ENCODE results near the gene PTBP3.

Gene PTBP3

DNA sequence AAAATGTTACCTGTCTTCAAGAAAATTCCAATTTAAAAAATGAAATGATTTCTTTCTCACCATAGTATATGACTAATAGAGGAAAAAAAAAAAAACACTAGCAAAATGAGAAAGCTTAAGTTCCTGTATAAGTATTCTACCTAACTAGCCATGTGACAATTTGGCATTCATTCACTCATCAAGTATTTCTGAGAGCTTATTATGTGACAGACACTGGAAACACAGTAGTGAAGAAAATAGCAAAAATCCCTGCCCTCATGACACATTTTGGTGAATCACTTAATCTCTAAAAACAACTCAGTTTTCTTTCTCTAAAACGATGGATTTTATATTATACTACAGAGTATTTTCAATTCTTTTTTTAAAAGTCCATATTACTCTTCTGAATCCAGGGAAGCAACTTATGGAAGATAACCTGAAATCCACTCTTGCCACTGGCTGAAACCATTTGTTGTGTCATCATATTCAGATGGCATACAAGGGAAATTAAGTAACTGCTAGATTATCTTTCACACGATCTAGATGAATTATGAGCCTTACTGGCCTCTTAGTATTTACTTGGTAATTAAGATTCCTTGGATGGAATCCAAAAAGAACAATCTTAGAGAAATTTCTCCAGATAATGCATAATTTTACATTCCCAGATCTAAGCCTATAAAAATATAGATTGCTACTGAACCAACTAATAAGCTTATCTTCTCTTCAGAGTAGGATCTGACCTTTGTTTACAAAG, 5.5 kb downstream of the PTBP3 start:
- Histone ChIP-seq H3K27me3 (ENCODE audit: control insufficient read depth, insufficient read depth, low read length) (no peaks in the 10 kb centered on the region), H3K36me3 (ENCODE audit: control insufficient read depth, insufficient read depth, low read length) (no peaks in the 10 kb centered on the region), H3K4me3 (ENCODE audit: low read length) (no peak overlapping the region), H3K9ac (ENCODE audit: low read length) (no peak overlapping the region), H3K4me1 (ENCODE audit: control insufficient read depth, insufficient read depth, low read length) (peaks cover 4% of the 10 kb centered on the region), H3K27ac (ENCODE audit: low read depth, low read length) (no peak overlapping the region)

DNA sequence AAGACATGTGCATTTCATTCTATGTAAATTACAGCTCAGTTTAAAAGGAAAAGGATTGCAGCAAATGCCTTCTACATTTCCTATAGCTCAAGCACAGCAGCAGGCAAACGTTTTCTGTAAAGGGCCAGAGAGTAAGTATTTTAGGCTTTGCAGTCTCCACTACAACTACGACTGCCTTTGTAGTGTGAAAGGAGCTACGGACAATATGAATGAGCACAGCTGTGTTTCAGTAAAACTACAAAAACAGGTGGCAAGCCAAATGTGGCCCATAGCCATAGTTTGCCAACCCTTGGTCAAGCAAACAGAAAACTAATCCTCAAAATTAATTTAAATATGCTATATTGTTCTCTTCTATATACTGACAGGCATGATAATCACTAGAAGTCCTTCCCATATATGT, 7.2 kb downstream of the PTBP3 start:
- no peaks in the 10 kb centered on the region for H3K36me3 ChIP-seq (ENCODE audit: control insufficient read depth, insufficient read depth, low read length)
- H3K4me3 ChIP-seq (ENCODE audit: low read length): no peak overlapping the region
- H3K9ac ChIP-seq (ENCODE audit: low read length): no peak overlapping the region
- H3K4me1 ChIP-seq (ENCODE audit: control insufficient read depth, insufficient read depth, low read length): no peaks in the 10 kb centered on the region
- no peaks in the 10 kb centered on the region for H3K27me3 ChIP-seq (ENCODE audit: control insufficient read depth, insufficient read depth, low read length)
- H3K27ac ChIP-seq (ENCODE audit: low read depth, low read length): no peak overlapping the region

DNA sequence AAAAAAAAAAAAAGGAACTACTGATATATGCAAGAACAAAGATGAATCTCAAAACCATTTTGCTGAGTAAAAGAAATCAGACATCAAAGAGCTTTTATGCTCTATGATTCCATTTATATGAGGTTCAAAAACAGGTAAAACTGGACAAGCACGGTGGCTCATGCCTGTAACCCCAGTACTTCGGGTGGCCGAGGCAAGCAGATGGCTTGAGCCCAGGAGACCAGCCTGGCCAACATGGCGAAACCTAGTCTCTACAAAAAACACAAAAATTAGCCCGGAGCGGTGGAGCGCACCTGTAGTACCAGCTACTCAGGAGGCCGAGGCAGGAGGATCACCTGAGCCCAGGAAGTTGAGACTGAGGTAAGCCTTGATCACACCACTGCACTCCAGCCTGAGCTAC, 7.8 kb downstream of the PTBP3 start:
- H3K9ac ChIP-seq (ENCODE audit: low read length): no peak overlapping the region
- H3K27me3 ChIP-seq (ENCODE audit: control insufficient read depth, insufficient read depth, low read length): no peaks in the 10 kb centered on the region
- no peaks in the 10 kb centered on the region for H3K4me1 ChIP-seq (ENCODE audit: control insufficient read depth, insufficient read depth, low read length)
- H3K36me3 ChIP-seq (ENCODE audit: control insufficient read depth, insufficient read depth, low read length): no peaks in the 10 kb centered on the region
- H3K4me3 ChIP-seq (ENCODE audit: low read length): no peak overlapping the region
- H3K27ac ChIP-seq (ENCODE audit: low read depth, low read length): no peak overlapping the region

DNA sequence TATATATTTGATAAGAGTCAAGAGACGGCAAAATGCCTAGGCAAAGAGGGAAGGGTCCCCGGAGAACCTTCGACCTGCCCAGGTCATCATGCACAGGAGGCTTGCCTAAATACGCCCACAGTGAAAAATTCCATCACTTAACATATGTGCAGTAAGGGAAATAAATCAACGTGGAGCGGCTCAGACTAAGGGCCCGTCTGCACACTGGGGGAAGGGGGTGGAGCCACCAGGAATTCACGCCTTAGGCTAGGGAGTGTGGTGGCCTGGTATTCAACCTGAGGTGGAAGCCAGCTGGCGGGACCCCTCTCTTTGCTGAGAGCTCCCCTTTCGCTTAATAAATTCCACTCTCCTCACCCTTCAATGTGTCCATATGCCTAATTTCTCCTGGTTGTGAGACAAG, 8.3 kb downstream of the PTBP3 start:
- Histone ChIP-seq H3K9ac (ENCODE audit: low read length) (no peak overlapping the region), H3K36me3 (ENCODE audit: control insufficient read depth, insufficient read depth, low read length) (no peaks in the 10 kb centered on the region), H3K27ac (ENCODE audit: low read depth, low read length) (no peak overlapping the region), H3K27me3 (ENCODE audit: control insufficient read depth, insufficient read depth, low read length) (no peaks in the 10 kb centered on the region), H3K4me1 (ENCODE audit: control insufficient read depth, insufficient read depth, low read length) (no peaks in the 10 kb centered on the region), H3K4me3 (ENCODE audit: low read length) (no peak overlapping the region)

DNA sequence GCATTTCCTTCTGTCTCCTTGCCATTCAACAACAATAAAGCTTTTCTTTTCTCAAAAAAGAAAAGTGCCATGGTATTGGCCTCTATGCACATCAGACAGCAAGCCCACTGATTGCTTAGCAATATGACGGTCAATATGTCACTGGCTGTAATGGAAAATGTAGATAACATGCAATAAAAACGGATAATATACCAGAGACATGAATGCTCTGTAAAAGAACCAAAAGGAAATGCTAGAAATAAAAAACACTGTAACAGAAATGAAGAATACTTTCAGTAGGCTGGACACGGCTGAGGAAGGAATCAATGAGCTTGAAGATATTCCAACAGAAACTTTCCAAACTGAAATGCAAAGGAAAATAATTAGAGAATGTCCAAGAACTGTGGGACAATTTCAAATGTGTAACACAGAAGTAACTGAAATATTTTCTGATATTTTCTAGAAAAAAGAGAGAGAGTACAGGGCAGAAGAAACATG, 10.0 kb downstream of the PTBP3 start:
- H3K4me1 ChIP-seq (ENCODE audit: control insufficient read depth, insufficient read depth, low read length): no peaks in the 10 kb centered on the region
- no peak overlapping the region for H3K27ac ChIP-seq (ENCODE audit: low read depth, low read length)
- H3K9ac ChIP-seq (ENCODE audit: low read length): no peak overlapping the region
- no peaks in the 10 kb centered on the region for H3K27me3 ChIP-seq (ENCODE audit: control insufficient read depth, insufficient read depth, low read length)
- H3K36me3 ChIP-seq (ENCODE audit: control insufficient read depth, insufficient read depth, low read length): no peaks in the 10 kb centered on the region
- no peak overlapping the region for H3K4me3 ChIP-seq (ENCODE audit: low read length)

DNA sequence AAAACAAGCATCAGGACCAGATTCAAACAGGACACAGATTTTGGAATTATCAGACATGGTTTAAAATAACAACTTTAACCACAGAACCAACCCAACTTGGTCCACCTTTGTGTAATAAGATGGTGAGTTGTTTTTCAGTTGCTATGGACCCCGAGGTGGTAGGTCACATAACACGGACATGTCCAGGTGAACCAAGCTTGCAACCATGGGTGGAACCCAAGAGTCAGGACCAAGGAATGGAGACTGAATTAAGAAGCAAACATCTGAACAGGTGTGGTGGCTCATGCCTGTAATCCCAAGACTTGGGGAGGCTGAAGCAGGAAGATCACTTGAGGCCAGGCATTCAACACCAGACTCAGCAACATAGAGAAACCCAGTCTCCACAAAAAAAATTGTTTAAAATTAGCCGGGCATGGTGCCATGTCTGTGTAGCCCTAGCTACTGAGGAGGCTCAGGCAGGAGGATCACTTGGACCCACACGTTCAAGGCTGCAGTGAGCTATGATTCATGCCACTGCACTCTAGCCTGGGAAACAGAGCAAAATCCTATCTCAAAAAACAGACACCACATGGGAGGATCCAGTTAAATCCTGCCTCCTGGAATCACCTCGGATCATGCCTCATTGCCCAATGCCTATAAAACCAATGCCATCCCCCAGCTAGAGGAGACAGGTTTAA, 10.6 kb downstream of the PTBP3 start:
- no peaks in the 10 kb centered on the region for H3K36me3 ChIP-seq (ENCODE audit: control insufficient read depth, insufficient read depth, low read length)
- no peaks in the 10 kb centered on the region for H3K4me1 ChIP-seq (ENCODE audit: control insufficient read depth, insufficient read depth, low read length)
- H3K9ac ChIP-seq (ENCODE audit: low read length): no peak overlapping the region
- H3K4me3 ChIP-seq (ENCODE audit: low read length): no peak overlapping the region
- H3K27ac ChIP-seq (ENCODE audit: low read depth, low read length): no peak overlapping the region
- H3K27me3 ChIP-seq (ENCODE audit: control insufficient read depth, insufficient read depth, low read length): no peaks in the 10 kb centered on the region

DNA sequence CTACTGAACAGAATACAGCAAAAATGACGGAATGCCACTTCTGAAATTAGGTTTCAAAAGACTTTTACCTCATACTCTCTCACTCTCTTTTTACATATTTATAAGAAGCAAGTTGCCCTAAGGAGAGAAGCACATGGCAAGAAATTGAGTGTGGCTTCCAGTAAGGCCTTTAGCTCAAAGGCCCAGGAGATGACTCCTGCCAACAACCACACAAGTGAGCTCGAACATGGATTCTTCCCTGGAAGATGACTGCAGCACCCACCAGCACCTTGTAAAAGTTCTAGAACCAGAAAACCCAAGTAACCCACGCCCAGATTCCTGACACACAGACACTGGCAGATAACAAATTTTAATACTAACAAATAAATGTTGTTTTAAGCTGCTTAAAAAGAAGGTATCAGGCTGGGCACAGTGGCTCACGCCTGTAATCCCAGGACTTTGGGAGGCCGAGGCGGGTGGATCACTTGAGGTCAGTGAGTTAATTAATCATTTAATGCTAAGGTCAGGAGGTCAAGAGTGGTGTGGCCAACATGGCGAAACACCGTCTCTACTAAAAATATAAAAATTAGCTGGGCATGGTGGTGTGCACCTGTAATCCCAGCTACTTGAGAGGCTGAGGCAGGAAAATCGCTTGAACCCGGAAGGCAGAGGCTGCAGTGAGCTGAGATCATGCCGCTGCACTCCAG, 17.0 kb downstream of the PTBP3 start:
- Histone ChIP-seq H3K9ac (ENCODE audit: low read length) (no peak overlapping the region), H3K27ac (ENCODE audit: low read depth, low read length) (no peak overlapping the region), H3K27me3 (ENCODE audit: control insufficient read depth, insufficient read depth, low read length) (no peaks in the 10 kb centered on the region), H3K36me3 (ENCODE audit: control insufficient read depth, insufficient read depth, low read length) (no peaks in the 10 kb centered on the region), H3K4me1 (ENCODE audit: control insufficient read depth, insufficient read depth, low read length) (no peaks in the 10 kb centered on the region), H3K4me3 (ENCODE audit: low read length) (no peak overlapping the region)

DNA sequence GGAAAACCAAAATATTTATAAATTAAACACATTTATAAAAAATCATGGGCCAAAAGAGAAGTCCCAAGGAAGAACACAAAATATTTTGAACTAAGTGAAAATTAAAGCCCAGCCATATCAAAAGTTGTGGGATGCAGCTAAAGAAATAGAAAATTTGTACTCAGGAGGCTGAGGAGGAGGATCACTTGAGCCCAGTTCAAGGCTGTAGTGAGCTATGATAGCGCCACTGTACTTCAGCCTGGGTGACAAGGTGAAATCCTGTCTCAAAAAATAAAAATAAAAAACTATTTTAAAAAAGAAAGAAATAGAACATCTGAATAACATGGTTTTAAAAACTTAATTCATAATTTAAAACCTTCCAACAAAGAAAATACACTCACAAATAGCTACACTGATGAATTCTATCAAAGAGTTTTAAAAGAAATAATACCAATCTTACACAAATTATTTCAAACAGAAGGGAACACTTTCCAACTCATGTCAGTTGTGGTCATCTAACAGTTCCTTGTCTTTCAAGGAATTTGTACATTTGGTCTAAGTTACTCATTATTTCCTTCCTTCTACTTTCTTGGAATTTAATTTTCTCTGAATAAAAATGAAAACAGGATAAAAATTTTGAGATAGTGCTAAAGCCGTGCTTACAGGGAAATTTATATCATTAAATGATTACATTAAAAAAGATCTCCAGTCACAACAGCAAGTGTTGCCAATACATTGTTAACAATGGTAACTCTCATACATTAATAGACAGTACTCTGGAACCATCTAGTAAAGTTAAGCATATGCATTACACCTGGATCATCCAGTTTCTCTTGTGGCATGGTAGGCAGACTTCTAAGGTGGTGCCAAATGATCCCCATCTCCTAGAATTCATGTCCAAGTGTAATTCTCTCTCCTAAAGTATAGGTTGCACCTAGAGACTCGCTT, 17.8 kb downstream of the PTBP3 start:
- H3K9ac ChIP-seq (ENCODE audit: low read length): no peak overlapping the region
- no peak overlapping the region for H3K27ac ChIP-seq (ENCODE audit: low read depth, low read length)
- no peaks in the 10 kb centered on the region for H3K4me1 ChIP-seq (ENCODE audit: control insufficient read depth, insufficient read depth, low read length)
- no peak overlapping the region for H3K4me3 ChIP-seq (ENCODE audit: low read length)
- no peaks in the 10 kb centered on the region for H3K27me3 ChIP-seq (ENCODE audit: control insufficient read depth, insufficient read depth, low read length)
- H3K36me3 ChIP-seq (ENCODE audit: control insufficient read depth, insufficient read depth, low read length): no peaks in the 10 kb centered on the region

DNA sequence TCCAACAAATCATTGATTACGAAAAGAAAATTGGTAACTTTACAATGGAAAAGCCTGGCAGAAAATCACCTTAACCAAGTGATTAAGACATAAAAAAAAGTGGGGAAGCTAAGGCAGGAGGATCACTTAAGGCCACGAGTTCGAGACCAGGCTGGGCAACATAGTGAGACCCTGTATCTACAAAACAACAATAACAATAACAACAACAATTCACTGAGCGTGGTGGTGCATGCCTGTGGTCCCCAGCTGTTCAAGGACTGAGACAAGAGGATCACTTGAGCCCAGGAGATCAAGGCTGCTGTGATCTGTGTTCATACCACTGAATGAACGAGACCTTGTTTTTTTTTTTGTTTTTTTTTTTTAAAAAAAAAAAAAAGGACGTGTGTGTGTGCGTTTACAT, 21.3 kb downstream of the PTBP3 start:
- Histone ChIP-seq H3K27ac (ENCODE audit: low read depth, low read length) (no peak overlapping the region), H3K36me3 (ENCODE audit: control insufficient read depth, insufficient read depth, low read length) (no peaks in the 10 kb centered on the region), H3K4me1 (ENCODE audit: control insufficient read depth, insufficient read depth, low read length) (peaks cover 4% of the 10 kb centered on the region), H3K4me3 (ENCODE audit: low read length) (no peak overlapping the region), H3K9ac (ENCODE audit: low read length) (no peak overlapping the region), H3K27me3 (ENCODE audit: control insufficient read depth, insufficient read depth, low read length) (no peaks in the 10 kb centered on the region)

DNA sequence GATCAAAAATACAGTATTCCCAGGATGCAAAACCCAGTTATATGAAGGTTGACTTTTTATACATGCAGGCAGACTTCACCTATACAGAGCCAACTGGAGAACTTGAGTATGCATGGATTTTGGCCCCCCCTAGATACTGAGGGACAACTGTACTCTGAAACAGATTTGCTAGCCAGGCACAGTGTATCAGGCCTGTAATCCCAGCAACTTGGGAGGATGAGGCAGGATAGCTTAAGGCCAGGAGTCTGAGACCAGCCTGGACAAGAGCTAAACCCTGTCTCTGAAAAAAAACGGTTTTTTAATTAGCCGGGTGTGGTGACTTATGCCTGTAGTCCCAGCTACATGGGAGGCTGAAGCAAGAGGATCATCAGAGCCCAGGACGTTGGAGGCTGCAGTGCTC, 21.9 kb downstream of the PTBP3 start:
- Histone ChIP-seq H3K36me3 (ENCODE audit: control insufficient read depth, insufficient read depth, low read length) (no peaks in the 10 kb centered on the region), H3K27me3 (ENCODE audit: control insufficient read depth, insufficient read depth, low read length) (no peaks in the 10 kb centered on the region), H3K9ac (ENCODE audit: low read length) (no peak overlapping the region), H3K27ac (ENCODE audit: low read depth, low read length) (no peak overlapping the region), H3K4me1 (ENCODE audit: control insufficient read depth, insufficient read depth, low read length) (peaks cover 4% of the 10 kb centered on the region), H3K4me3 (ENCODE audit: low read length) (no peak overlapping the region)

DNA sequence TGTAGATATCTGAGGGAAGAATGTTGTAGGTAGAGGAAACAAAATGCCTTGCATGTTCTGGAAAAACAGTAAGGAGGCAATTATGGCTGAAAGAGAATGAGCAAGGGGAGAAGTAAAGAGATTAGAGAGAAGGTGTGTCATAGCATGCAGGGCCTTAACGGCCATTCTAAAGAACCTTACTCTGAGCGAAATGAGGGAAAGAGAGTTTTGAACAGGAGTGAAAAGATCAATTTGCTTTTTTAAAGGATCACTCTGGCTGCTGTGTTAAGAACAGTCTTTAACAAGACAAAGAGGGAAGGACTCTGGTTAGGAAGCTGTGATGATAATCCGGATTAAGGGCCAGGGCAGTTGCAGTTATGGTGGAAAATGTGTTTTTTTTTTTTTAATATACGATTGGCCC, 22.6 kb downstream of the PTBP3 start:
- Histone ChIP-seq H3K4me3 (ENCODE audit: low read length) (no peak overlapping the region), H3K4me1 (ENCODE audit: control insufficient read depth, insufficient read depth, low read length) (peaks cover 4% of the 10 kb centered on the region), H3K9ac (ENCODE audit: low read length) (no peak overlapping the region), H3K27ac (ENCODE audit: low read depth, low read length) (no peak overlapping the region), H3K27me3 (ENCODE audit: control insufficient read depth, insufficient read depth, low read length) (no peaks in the 10 kb centered on the region), H3K36me3 (ENCODE audit: control insufficient read depth, insufficient read depth, low read length) (no peaks in the 10 kb centered on the region)

DNA sequence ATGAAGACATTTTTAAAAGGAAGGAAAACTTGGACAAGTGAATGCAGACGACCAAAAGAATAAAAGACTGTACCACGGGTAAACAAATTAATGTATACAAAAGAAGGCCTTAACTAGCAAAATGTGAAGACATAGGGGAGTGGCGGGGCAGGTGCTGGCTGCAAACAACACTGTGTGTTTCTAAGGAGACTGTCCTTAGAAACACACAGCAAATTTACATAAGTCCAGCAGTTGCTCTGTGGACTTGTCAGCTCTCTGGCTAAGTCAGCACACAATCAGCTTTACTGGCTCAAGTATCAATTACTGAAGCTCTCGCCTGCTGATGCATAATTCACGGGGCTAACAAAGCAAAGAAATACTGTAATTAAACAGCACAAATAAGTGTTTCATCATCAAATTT, 24.8 kb downstream of the PTBP3 start:
- Histone ChIP-seq H3K36me3 (ENCODE audit: control insufficient read depth, insufficient read depth, low read length) (no peaks in the 10 kb centered on the region), H3K4me3 (ENCODE audit: low read length) (no peak overlapping the region), H3K9ac (ENCODE audit: low read length) (no peak overlapping the region), H3K4me1 (ENCODE audit: control insufficient read depth, insufficient read depth, low read length) (peaks cover 4% of the 10 kb centered on the region), H3K27ac (ENCODE audit: low read depth, low read length) (no peak overlapping the region), H3K27me3 (ENCODE audit: control insufficient read depth, insufficient read depth, low read length) (no peaks in the 10 kb centered on the region)
